ENCODE measurements around the gene FAM53B.

Gene FAM53B

DNA sequence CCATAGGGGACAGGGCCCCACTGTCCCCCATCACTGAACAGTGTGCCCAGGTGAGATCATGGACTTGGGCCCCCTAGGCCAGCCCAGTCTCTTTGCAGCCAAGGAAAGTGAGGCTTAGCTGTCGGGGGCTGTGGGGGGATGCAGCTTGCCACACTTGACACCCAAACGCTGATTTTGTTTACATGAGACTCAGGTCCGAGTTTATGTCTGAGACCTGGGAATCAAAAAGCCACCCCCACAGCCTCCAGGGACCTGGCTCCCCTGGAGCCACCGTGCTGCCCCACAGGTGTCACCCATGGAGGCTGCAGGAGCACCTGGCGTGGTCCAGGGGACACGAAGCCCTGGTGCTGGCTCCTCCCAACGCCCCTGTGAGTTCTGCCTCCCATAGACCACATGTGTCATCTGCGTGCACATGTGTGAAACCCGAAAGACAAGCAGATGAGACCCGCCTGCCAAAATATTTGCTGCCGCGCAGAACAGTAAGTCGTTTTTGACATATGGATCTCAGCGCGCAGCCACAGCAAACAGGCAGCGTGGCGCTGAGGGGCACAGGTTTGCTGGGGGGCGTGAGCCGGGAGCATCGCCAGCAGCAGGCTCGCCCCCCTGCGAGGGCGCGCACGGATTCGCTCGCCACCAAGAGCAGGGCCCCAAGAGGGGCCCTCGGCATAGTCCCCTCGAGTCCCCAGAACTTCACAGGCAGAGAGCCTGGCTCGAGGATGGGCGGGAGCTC is 170.3 kb downstream of the FAM53B start:
- no peak for DNase-seq

GRCh38 chr10:124572751-124573150 is 171.4 kb downstream of the FAM53B start:
- DNase-seq: no peak

- DNase-seq: no peak
Measured at GRCh38 chr10:124570646-124571045, 173.5 kb downstream of the FAM53B start.

DNA sequence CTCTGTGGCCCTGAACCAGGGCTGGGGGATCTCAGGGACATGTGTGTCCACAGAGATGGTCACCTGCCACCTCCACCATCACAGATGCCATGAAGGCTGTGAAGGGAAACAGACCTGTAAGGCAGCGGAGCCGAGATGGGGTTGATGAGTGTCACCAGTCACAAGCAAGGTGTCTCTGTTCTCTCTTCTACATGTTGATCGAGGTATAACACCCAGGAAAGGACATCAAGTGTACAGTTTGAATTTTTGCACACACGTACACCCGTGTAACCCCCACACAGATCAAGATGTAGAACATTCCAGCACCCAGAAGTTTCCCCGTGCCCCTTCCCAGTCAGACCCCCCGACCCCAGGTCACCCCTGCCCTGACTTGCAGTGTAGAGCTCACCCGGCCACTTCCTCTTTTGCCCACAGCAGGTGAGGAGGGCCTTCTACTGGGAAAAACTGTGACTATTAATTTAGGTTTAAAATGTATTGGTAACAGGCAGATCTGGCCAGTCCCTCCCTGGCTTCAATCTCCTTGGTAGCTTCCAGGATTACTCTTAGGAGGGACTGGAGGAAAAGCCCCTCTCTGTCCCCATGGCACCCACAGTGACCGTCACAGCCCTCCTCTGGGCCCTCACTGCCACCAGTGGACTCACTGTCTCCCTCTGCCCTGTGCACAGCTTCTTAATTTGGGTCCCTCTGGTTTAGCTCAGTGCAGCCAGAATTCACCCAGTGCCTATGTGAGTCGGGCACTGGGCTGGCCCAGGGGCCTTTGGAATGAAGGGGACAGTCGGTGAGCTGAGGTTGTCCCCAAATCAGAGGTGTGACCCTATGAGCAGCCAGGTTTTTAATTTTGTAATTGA is 174.3 kb downstream of the FAM53B start:
- DNase-seq: no peak
